NOMO-1 treated with dmso at 0.1 percent for 144 hours (cell line): Measurements from ENCODE around the gene NUP35.

Source experiments
- DNase-seq: peaks from one replicate; lab custom pipeline; 2025; ENCODE audit not compliant: unreplicated experiment; lab: John Stamatoyannopoulos, UW

Gene NUP35

DNA sequence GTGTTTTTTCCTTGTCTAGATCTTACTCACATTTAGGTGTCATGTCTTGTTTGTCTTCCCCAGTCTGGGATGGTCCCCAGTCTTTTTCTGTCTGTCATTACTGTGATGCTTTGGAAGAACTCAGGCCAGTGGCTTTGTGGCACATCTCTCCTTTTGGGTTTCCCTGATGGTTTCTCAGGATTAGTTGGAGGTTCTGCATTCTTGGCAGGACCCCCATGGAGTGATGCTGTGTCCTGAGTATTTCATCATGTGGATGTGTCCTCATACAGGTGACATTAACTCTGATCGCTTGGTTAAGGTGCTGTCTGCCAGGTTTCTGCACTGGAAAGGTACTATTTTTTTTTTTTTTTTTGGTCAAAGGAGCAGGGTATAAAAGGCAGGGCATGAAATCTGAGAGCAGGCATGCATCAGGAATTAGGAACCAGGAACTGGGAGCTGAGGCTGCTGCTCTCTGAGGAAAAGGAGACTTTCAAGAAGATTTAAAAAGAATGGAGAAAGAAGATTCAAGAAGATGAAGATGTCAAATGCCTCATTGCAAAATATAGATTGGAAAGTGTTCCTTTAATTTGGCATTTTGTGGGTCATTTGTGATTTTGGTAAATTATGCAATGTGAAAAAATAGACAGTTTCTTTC is 85.3 kb downstream of the NUP35 start:
- no peak for DNase-seq
